K562 treated with DMSO at 1 percent for 24 hours (cell line): ENCODE results near the gene ZDHHC24. TPM values are rescaled to one million over a fixed set of nuclear protein-coding genes. Genes with fewer than 3 reads are reported as not detected.

Experiments used
- total RNA-seq: library from RNA; unstranded; fragments of 300-600 nt; gene quantifications from 2 replicates; pipeline ENCODE4 v1.2.3, GENCODE V29; 2022; ENCODE audit warnings: low read depth; ENCODE audit not compliant: insufficient read depth

ZDHHC24 gene, protein sequence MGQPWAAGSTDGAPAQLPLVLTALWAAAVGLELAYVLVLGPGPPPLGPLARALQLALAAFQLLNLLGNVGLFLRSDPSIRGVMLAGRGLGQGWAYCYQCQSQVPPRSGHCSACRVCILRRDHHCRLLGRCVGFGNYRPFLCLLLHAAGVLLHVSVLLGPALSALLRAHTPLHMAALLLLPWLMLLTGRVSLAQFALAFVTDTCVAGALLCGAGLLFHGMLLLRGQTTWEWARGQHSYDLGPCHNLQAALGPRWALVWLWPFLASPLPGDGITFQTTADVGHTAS
- total RNA-seq, result 14.7 and 14.8 TPM in 2 replicates

DNA sequence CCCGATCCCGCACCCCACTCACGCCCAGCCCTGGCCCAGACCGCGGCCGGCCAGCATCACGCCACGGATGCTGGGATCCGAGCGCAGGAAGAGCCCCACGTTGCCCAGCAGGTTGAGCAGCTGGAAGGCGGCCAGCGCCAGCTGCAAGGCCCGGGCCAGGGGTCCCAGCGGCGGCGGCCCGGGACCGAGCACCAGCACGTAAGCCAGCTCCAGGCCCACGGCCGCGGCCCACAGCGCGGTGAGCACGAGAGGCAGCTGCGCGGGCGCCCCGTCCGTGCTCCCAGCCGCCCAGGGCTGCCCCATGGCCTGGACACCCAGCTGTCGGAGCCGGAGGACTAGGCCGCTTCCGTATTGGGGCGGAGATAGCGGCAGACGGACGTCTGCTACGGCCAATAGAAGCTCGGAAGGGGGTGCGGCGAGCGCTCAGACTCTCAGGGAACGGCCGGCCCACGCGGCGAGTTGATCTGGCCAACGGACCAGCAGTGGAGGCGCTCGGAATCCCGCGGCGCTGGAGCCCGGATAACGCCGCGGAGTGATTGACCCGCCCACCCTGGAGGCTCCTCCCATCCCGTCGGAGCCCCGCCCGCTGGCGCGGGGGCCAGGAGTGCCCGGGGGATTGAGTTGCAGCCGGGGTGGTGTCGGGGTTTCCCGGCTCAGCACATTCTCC is at the start of gene ZDHHC24:
Gene ZDHHC24 (minus strand): TSS at position 348 of the 667 bp plus-strand sequence. CDS start 45 bp downstream, at position 303.

DNA sequence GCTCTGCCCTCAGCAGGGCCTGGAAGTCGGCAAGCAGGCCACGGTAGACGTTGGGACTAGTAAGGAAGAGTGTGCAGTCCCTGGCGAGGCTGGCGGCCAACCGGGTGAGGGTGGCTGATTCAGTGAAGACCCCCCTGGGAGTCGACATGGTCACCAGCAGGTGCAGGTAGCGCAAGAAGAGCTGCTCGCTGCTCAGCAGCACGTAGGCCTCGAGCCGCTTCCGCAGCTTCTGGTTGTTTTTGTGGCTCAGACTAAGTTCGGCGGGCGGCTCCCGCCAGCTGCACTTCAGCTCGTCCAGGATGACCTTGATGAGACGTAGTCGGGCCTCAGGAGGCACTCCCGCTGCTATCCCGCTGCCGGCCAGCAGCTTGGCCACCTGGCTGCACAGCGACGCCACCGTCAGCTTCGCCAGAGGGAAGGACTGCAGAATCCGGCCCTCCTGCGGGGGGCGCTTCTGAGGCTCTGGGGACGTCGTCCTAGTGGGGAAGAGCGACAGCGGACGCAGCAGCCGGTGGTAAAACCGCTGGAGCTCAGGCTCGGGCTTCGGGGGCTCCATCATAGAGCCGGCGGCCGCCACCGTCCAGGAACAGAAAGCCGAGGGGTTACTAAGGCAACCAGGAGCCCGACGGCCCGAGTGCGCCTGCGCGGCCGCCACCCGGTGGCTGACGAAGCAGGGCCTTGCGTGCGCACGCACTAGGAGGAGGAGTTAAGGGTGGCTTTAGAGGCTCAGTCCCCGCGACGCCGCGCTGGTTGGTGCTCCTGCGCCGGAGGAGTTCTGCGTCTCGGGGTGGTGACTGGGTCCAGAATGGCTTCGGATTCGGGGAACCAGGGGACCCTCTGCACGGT is 46.8 kb upstream of the ZDHHC24 start, which contains the start of the genes CCDC87 and CCS:
Gene CCDC87 (minus strand): TSS at position 607 of the 846 bp plus-strand sequence. CDS start 48 bp downstream, at position 559.
Gene CCS (plus strand): TSS at position 729 of the 846 bp plus-strand sequence. CDS start 77 bp downstream, at position 806.

DNA sequence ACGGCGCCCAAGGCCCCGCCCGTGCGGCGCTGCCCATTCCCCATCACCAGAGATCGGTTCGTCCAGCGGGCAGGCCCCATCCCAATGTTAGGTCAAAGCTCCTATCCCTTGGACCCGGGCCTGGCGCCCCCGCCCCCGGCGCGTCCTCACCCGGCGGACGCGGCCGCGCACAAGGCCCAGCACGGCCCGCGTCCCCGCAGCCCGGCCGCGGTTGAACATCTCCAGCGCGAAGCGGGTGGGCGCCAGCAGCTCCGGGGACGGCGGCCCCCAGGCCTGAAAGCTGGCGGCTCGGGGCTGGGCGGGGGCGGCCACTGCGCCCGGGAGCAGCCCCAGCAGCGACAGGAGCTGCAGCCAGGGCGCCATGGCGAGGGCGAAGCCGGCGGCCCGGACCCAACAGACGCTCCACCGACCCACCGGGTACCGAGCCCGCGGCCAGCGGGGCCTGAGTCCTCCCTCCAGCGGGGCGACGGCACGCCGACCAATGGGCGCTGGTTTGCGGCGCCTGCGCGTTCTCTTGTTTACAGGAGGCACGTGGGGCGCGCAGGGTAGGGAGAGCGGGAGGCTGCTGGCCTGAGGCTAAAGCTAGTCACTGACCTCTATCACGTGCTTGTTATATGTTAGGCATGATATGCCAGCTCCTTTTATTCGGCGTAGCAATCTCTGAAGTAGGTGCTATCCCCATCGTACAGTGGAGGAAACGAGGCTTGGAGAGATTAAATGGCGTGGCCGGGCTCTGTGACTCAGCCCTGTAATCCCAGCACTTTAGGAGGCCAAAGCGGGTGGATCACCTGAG is 22.5 kb upstream of the ZDHHC24 start, which contains the start of gene CTSF:
Gene CTSF (minus strand): TSS at position 483 of the 793 bp plus-strand sequence. CDS start 120 bp downstream, at position 363.

DNA sequence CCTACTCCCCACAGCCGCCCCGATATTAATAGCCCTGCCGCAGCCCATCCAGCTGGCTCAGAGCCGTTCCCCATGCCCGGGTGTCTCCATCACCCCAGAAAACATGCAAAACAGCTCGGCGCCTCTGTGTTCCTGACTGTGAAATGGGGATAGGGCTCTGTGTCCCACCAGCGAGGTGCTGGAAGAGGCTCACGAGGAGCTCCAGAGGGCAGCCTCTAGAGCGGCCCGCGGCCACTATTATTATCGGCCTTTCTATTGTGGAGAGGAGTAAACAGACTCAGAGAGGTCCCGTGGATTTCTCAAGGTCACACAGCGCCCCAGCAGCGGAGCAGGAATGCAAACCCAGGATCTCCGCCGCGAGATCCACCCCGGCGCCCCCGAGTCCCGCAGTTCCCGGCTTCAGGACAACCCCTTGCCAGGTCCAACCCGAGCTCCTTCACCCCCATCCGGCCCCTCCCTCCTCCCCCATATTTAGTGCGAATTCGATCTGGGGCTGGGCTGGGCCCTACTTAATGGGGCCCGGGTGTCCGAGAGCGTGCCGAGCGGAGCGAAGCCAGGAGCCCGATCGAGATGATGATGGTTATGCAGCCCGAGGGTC is 619 bp upstream of the ZDHHC24 start, which contains the start of gene ACTN3:
Gene ACTN3 (plus strand): TSS at position 536 of the 598 bp plus-strand sequence. CDS start 35 bp downstream, at position 571.

DNA sequence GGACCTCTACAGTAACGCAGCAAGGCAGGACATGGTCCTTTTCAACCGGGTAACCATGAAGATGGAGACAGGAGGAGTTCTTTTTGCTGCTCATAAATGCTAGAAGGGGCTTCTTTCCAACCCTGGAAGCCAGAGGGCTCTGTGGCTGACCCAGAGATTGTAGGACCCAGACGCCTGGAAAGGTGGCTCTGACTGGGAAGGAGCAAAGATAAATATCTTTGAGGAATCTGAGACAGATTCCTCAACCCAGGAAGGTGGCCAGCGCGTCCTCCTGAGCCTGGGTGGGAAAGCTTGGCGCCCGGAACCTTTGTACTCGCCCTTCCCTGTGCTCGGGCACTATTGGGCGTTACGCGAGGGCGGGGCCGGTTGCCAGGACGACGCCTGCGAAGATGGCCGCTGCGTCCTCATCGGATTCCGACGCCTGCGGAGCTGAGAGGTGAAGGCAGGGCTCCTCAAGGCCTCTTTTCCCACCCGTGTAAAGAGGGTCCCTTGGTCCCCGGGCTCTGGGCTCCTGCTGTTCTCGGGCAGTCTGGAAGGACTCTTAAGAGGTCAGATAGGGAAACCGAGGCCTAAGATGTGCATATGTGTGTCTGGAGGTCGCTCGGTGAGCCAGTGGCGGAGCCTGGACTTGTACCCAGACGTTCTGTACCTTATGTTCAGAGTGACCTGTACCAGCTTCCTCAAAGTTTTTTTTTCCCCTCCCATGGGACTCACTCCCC is 35.4 kb downstream of the ZDHHC24 start, which contains the start of gene BBS1:
Gene BBS1 (plus strand): TSS at position 365 of the 719 bp plus-strand sequence. CDS start 25 bp downstream, at position 390.

DNA sequence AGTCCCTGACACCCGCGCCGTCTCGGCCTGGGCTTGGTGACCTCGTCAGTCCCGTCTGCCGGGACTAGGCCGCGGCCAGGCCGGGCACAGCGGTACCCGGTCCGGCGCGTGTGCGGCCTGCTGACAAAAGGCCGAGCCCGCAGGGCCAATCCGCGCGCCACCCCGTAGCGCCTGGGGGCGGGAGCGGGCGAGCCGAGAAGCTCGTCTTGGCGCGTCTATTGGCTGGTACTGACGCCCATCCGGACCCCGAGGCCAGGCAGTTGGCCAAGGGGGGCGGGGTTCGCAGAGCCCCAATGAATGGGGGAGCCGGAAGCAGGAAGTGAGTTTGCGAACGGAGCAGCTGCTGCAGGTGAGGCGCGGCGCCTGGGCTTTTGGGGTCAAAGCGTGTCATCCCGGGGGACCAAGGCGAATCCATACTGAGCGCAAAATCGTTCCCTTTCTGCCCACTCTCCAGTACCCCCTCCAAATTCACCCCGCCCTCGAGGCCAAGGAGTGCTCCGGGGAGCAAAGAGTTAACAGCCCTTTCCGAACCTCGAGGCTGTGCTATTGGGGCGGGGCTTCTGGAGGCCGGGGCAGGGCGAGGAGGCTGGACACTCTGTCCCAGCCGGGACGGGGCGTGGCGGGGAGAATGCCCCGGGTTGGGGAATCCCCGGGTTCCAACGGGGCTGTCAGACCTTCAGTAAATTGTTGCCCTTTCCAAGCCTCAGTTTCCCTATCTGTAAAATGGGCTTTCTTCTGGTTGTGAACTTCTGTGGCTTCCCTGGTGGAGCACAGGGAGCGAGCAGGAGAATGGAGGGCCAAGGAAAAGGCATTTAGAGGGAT is 65.5 kb downstream of the ZDHHC24 start, which contains the start of gene DPP3:
Gene DPP3 (plus strand): TSS at position 318 of the 822 bp plus-strand sequence. CDS start 1,767 bp downstream, outside the sequence.

Other genes with a start within 250 kb of the ZDHHC24 start
- gene CD248, start 229.0 kb downstream of the ZDHHC24 start, total RNA-seq, result not detected in 2 replicates
- gene RIN1, start 209.6 kb downstream of the ZDHHC24 start, total RNA-seq, result 1.1 TPM in 2 replicates
- 65.5 and 66.8 TPM in 2 replicates for gene BRMS1, start 200.9 kb downstream of the ZDHHC24 start, total RNA-seq
- gene B4GAT1, start 198.4 kb downstream of the ZDHHC24 start, total RNA-seq, result 38.5 and 42.0 TPM in 2 replicates
- gene SLC29A2, start 174.3 kb downstream of the ZDHHC24 start, total RNA-seq, result 14.6 and 18.1 TPM in 2 replicates
- not detected in 2 replicates for gene NPAS4, start 125.0 kb downstream of the ZDHHC24 start, total RNA-seq
- 43.7 and 47.1 TPM in 2 replicates for gene MRPL11, start 107.2 kb downstream of the ZDHHC24 start, total RNA-seq
- 8.3 and 8.6 TPM in 2 replicates for gene PELI3, start 79.1 kb downstream of the ZDHHC24 start, total RNA-seq
- 58.7 and 69.0 TPM in 2 replicates for gene DPP3, start 65.6 kb downstream of the ZDHHC24 start, total RNA-seq
- gene BBS1, start 35.4 kb downstream of the ZDHHC24 start, total RNA-seq, result 12.5 and 13.9 TPM in 2 replicates
- not detected in 2 replicates for gene ACTN3, start 855 bp upstream of the ZDHHC24 start, total RNA-seq
- gene CTSF, start 22.6 kb upstream of the ZDHHC24 start, total RNA-seq, result 26.6 and 29.9 TPM in 2 replicates
- gene CCDC87, start 47.0 kb upstream of the ZDHHC24 start, total RNA-seq, result 0.21 and 0.36 TPM in 2 replicates
- gene CCS, start 47.1 kb upstream of the ZDHHC24 start, total RNA-seq, result 40.9 and 51.1 TPM in 2 replicates
- 77.5 and 83.1 TPM in 2 replicates for gene RBM14, start 70.6 kb upstream of the ZDHHC24 start, total RNA-seq
- gene RBM4, start 92.7 kb upstream of the ZDHHC24 start, total RNA-seq, result 108 and 113 TPM in 2 replicates
- gene RBM4B, start 131.8 kb upstream of the ZDHHC24 start, total RNA-seq, result 19.3 and 20.0 TPM in 2 replicates
- 16.2 and 19.8 TPM in 2 replicates for gene SPTBN2, start 183.2 kb upstream of the ZDHHC24 start, total RNA-seq